C4-2B (cell line): ENCODE results near the gene SPAG17.

Experiments
- H3K27ac ChIP-seq: fragments of 450-650 bp; 2 replicates; pipeline ENCODE4 v1.5.1; 2017
- ZFX ChIP-seq: fragments of 450-650 bp; IDR thresholded peaks from 2 replicates; pipeline ENCODE4 v1.6.1; 2017
- TF ChIP-seq, protein P1 (sequence below): fragments of 450-650 bp; conservative IDR thresholded peaks from 2 replicates; pipeline ENCODE4 v1.5.1; 2017; ENCODE audit warnings: mild to moderate bottlenecking

SPAG17 gene

DNA sequence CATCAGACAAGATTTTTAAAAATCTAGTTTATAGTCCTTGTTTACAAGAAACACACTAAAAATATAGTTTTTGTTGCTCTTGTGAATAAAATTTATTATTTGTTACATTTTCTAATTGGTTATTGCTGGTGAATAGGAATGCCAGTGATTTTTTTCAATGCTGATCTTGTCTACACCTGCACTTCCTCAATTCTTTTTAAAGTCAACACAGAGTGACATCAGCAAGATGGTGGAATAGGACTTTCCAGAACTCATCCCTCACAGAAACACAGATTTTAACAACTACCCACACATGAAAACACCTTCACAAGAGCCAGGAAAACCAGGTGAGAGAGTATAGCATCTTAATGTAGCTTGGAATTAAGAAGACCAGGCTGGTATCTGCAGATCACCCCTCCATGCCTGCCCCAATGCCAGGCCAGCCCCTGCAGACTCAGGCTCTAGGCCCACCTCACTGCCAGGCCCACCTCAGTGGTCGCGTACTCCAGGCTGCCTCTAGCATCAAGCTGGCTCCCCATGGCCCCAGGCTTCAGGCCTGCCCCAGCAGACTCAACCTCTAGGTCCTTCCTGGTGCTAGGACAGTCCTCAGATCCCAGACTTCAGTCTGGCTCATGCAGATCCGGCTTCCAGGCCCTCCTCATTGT is 137.9 kb downstream of the SPAG17 start:
- no peak overlapping the region for H3K27ac ChIP-seq
- TF ChIP-seq, protein P1, sequence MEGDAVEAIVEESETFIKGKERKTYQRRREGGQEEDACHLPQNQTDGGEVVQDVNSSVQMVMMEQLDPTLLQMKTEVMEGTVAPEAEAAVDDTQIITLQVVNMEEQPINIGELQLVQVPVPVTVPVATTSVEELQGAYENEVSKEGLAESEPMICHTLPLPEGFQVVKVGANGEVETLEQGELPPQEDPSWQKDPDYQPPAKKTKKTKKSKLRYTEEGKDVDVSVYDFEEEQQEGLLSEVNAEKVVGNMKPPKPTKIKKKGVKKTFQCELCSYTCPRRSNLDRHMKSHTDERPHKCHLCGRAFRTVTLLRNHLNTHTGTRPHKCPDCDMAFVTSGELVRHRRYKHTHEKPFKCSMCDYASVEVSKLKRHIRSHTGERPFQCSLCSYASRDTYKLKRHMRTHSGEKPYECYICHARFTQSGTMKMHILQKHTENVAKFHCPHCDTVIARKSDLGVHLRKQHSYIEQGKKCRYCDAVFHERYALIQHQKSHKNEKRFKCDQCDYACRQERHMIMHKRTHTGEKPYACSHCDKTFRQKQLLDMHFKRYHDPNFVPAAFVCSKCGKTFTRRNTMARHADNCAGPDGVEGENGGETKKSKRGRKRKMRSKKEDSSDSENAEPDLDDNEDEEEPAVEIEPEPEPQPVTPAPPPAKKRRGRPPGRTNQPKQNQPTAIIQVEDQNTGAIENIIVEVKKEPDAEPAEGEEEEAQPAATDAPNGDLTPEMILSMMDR: no peak
- TF ChIP-seq ZFX: no peak

DNA sequence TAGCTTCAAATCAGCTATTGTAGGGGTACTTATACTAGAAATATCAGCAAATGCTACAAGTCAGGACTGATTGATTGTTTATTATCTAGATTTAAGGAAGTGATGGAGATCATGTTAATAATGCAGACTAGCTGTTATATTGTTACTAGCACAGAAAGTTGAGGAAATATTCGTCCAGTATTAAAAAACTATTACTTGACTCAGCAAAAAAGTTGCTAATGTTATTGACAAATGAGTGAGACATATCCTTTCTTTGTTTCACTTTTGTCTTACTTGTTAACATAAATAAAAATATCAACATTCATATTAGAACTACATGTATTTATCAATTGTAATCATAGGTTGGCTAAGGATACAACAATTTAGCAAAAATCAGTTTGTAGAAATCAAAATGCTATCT is 141.4 kb downstream of the SPAG17 start:
- H3K27ac ChIP-seq: no peak overlapping the region

DNA sequence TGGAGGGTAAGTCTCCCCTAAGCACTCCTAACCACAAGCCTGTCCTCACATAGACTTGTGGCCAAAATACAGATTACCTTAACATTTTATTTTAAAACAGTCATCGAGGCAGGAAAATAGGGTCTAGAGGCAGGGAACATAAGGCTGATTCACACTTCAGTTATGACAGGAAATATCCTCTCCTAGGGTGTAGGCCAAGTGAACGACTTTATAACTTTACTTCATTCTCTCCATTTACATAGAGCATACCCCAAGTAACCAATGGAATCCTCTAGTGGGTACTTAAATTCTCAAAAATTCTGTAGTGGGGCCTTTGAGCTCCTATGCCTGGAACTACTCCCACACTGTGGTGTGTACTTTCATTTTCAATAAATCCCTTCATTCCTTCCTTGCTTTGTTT is 142.5 kb downstream of the SPAG17 start:
- no peak for TF ChIP-seq ZFX
- TF ChIP-seq, protein P1: no peak
- no peak overlapping the region for H3K27ac ChIP-seq

More for the DNA sequence above, 141.4 kb downstream of the SPAG17 start:
- TF ChIP-seq ZFX: no peak

DNA sequence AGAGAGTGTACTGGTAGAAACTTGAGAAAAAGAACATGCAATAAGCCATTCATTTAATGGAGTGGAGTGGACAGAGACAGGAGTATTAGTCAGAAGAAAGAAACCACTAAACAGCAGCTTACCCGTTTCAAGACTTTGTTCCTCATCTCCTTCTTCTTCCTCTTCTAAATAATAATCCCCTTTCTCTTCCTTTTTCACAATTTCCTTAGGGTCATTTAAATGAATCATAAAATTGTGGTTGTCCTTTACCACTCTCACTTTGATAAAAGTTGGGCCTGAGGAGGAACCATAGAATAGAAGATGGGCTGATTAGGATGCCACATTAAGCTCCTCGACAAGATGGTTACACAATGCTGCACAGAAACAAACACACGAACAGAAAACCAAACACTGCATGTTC is 145.9 kb downstream of the SPAG17 start:
- H3K27ac ChIP-seq: no peak overlapping the region
- TF ChIP-seq ZFX: no peak
- TF ChIP-seq, protein P1: no peak

DNA sequence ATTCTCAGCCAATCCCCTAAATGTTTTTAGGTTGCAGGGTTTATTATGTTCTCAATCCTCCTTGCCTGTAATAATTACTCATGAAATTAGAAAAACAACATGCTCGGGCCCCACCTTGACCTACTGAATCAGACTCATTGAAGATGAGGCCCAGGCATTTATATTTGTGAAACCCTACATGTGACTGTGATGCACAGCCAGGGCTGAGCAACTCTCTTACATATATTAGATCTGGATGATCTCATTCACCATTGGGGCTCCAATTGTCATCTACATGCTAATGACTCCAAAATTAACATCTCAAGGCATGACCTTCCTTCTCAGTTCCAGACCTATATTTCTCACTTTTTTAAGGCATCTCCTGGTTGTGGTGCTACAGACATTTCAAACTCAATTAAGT is 152.1 kb downstream of the SPAG17 start:
- H3K27ac ChIP-seq: no peak overlapping the region
- TF ChIP-seq, protein P1: no peak
- no peak for TF ChIP-seq ZFX

DNA sequence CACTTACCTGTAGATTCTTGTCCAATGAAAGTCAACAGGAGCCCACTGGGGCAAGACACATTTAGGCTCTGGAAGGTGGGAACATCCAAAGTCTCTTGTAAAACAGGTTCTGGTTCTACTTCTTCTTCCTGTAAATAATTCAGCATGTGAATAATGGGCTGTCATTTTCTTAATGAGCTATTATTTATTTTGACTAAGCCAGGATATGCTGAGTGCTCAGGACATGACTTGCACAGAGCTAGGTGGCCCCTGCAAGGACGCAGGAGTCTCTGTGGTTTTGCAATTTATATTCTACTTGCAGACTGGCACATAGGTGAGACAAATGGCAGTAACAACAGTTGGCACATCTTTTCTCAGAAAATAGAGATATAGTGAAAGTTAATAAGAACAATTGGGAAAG is 156.8 kb downstream of the SPAG17 start:
- TF ChIP-seq, protein P1: no peak
- no peak for TF ChIP-seq ZFX

DNA sequence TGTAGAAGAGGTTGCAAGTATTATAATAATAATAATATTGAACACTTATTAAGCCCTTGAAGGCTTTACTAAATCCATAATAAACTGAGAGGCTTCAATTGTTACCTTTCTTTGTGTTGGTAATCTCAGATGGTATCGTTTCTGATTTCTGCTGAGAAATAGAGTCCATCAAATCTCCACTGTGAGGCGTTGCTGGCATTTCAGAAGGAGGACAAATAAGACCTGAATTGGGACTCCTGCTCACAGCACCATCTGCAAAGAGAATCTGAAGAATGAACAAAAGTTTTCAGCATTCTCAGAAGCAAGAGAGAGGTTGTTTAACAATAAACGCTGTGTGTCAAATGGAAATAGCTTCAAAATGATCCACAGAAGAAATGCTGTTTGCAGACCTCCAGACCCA is 161.8 kb downstream of the SPAG17 start:
- no peak overlapping the region for H3K27ac ChIP-seq
- TF ChIP-seq, protein P1: peak; percentile 46
- TF ChIP-seq ZFX: no peak

More for the DNA sequence above, 156.8 kb downstream of the SPAG17 start:
- H3K27ac ChIP-seq: no peak overlapping the region

DNA sequence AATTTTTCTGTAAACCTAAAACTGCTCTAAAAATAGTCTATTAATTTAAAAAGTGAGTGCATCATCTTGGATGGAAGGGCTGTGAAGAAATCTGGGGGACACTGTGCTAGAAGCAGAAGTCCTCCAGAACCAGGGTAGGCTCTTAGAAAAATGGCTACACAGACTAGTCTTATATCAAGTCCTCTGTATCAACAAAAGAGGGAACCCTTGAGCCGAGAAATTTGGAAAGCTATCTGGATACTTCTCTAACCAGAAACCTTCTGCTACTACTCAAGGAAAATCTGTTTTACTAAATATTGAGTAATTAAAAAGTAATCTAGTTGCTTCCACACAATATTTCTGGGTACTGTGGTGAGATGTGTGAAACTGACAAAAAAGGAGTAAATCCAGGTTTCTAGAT is 163.4 kb downstream of the SPAG17 start:
- TF ChIP-seq ZFX: no peak
- TF ChIP-seq, protein P1: peak; percentile 31
- no peak overlapping the region for H3K27ac ChIP-seq
